Right atrium auricular region (tissue), 2 donors: ENCODE results near the gene CATSPERZ. TPM values are rescaled to one million over a fixed set of nuclear protein-coding genes. Genes with fewer than 3 reads are reported as not detected.

ENCODE experiments used
- DNase-seq: peaks from one replicate; pipeline ENCODE4 v3.0.0-alpha.2; 2019; ENCODE audit warnings: low spot score
- H3K27ac ChIP-seq, 2 donors: fragments of 200-600 bp; sonication (generic); 1 replicate in 1 of 2; 2 replicates in 1 of 2; pipeline ENCODE4 v1.5.1; 2016 to 2019
- H3K27me3 ChIP-seq, 2 donors: fragments of 200-600 bp; sonication (generic); one replicate each; pipeline versions ENCODE4 v1.5.1 to v1.6.0; 2017 to 2019
- H3K36me3 ChIP-seq: fragments of 200-600 bp; sonication (generic); one replicate; pipeline ENCODE4 v1.5.1; 2016
- H3K4me1 ChIP-seq, 2 donors: fragments of 200-600 bp; sonication (generic); one replicate each; pipeline versions ENCODE4 v1.5.1 to v1.6.0; 2017 to 2019
- H3K4me3 ChIP-seq, 2 donors: fragments of 200-600 bp; sonication (generic); 1 replicate in 1 of 2; 2 replicates in 1 of 2; pipeline ENCODE4 v1.5.1; 2017 to 2019; ENCODE audit warnings: mild to moderate bottlenecking in 1 of 2, moderate library complexity in 1 of 2
- H3K9me3 ChIP-seq, 2 donors: fragments of 200-600 bp; sonication (generic); one replicate each; pipeline ENCODE4 v1.5.1; 2019
- total RNA-seq, 2 donors: library from RNA; depleted of rRNA; stranded (reverse); fragments of >200 nt; gene quantifications; one replicate each; pipeline ENCODE4 v1.1.0, GENCODE V29; 2016
- TF ChIP-seq, protein P1 (sequence below), 2 donors: fragments of 200-600 bp; sonication (generic); IDR thresholded peaks; one replicate each; pipeline ENCODE4 v1.5.1; 2019; ENCODE audit warnings: antibody characterized with exemption in 2 of 2

The CATSPERZ gene
- total RNA-seq, 2 donors from 2014 or later, result not detected

DNA sequence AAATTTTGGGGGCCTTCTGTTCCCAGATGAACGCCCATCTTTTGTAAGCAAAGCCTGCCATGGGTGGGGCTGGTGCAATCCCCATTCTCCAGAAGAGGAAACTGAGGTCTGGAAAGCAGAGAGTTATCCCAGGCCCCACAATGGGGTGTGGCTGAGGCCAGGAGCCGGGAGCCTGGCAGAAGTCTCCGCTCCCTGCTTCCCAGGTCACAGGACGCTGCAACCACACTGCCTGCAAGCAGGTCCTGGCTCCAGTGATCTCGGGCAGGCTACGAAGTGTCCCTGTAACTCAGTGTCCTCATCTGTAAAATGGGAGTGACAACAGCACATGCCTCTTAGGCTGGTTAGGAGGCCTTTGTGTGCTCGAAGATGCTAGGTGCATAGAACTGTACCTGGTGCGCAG, 47.1 kb upstream of the CATSPERZ start:
- peak overlapping the region in 1 of 2 donors; percentile 83 for H3K4me3 ChIP-seq

DNA sequence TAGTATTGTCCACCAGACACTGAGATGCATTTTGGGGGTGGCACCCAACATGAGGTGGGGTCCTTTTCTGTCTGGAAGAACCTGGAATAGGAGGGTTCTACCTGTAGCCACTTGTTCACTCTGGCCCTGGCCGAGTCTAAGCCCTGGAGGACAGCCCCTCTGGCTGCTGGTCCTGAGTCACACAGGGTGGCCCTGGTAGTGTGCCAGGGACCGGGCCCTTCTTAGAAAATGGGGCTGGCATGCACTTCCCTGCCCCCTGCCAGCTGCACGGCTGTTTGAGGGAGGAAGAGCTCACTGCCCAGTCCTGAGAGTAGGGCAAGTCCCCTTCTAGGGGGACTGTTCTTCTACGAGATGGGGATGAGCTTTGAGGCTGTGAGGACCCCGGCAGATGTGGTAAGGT, 46.7 kb upstream of the CATSPERZ start:
- H3K9me3 ChIP-seq, result no peaks in the 10 kb centered on the region
- TF ChIP-seq, protein P1, sequence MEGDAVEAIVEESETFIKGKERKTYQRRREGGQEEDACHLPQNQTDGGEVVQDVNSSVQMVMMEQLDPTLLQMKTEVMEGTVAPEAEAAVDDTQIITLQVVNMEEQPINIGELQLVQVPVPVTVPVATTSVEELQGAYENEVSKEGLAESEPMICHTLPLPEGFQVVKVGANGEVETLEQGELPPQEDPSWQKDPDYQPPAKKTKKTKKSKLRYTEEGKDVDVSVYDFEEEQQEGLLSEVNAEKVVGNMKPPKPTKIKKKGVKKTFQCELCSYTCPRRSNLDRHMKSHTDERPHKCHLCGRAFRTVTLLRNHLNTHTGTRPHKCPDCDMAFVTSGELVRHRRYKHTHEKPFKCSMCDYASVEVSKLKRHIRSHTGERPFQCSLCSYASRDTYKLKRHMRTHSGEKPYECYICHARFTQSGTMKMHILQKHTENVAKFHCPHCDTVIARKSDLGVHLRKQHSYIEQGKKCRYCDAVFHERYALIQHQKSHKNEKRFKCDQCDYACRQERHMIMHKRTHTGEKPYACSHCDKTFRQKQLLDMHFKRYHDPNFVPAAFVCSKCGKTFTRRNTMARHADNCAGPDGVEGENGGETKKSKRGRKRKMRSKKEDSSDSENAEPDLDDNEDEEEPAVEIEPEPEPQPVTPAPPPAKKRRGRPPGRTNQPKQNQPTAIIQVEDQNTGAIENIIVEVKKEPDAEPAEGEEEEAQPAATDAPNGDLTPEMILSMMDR (IDR thresholded peaks at IDR 0.05), result no peak
- no peak overlapping the region for H3K4me3 ChIP-seq
- no peaks in the 10 kb centered on the region for H3K27me3 ChIP-seq
- DNase-seq, result no peak
- H3K27ac ChIP-seq, result no peak overlapping the region
- H3K4me1 ChIP-seq, result peaks cover 0 to 32% of the 10 kb centered on the region in 2 donors
- peaks cover 23% of the 10 kb centered on the region for H3K36me3 ChIP-seq

More for the DNA sequence above, 47.1 kb upstream of the CATSPERZ start:
- Histone ChIP-seq H3K4me1 (peaks cover 0 to 33% of the 10 kb centered on the region in 2 donors), H3K36me3 (peaks cover 20% of the 10 kb centered on the region), H3K27me3 (no peaks in the 10 kb centered on the region), H3K9me3 (no peaks in the 10 kb centered on the region), H3K27ac (peak overlapping the region in 1 of 2 donors; percentile 71)
- TF ChIP-seq, protein P1 (IDR thresholded peaks at IDR 0.05), result no peak
- DNase-seq, result no peak

- TF ChIP-seq, protein P1 (IDR thresholded peaks at IDR 0.05), result no peak
- Histone ChIP-seq H3K4me3 (no peak overlapping the region), H3K36me3 (peaks cover 32% of the 10 kb centered on the region), H3K27me3 (no peaks in the 10 kb centered on the region), H3K4me1 (peaks cover 0 to 32% of the 10 kb centered on the region in 2 donors), H3K9me3 (no peaks in the 10 kb centered on the region), H3K27ac (no peak overlapping the region)
- no peak for DNase-seq
Observed at GRCh38 chr11:64254326-64254725, 45.8 kb upstream of the CATSPERZ start.

GRCh38 chr11:64255135-64256128, 44.7 kb upstream of the CATSPERZ start:
- Histone ChIP-seq H3K4me3 (no peak overlapping the region), H3K36me3 (peaks cover 39% of the 10 kb centered on the region), H3K27ac (no peak overlapping the region), H3K9me3 (no peaks in the 10 kb centered on the region), H3K4me1 (peaks cover 0 to 31% of the 10 kb centered on the region in 2 donors), H3K27me3 (no peaks in the 10 kb centered on the region)
- TF ChIP-seq, protein P1 (IDR thresholded peaks at IDR 0.05), result no peak
- no peak for DNase-seq

DNA sequence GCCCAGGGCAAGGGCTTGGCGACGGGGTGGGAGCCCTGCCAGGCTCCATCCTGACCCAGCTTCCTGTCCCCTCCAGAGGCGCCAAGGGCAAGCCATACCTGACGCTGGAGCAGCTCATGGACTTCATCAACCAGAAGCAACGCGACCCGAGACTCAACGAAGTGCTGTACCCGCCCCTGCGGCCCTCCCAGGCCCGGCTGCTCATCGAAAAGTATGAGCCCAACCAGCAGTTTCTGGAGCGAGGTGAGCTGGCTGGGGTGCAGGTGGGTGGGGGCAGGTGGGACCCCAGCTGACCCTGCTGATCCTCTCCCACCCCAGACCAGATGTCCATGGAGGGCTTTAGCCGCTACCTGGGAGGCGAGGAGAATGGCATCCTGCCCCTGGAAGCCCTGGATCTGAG, 43.9 kb upstream of the CATSPERZ start:
- Histone ChIP-seq H3K27ac (no peak overlapping the region), H3K9me3 (no peaks in the 10 kb centered on the region), H3K4me1 (peaks cover 0 to 23% of the 10 kb centered on the region in 2 donors), H3K36me3 (peaks cover 43% of the 10 kb centered on the region), H3K4me3 (no peak overlapping the region), H3K27me3 (no peaks in the 10 kb centered on the region)
- no peak for DNase-seq
- TF ChIP-seq, protein P1 (IDR thresholded peaks at IDR 0.05), result no peak
